Bronchial epithelial cell (primary cell): ENCODE data around the gene ADAMTSL3. TPM values are rescaled to one million over a fixed set of nuclear protein-coding genes. Genes with fewer than 3 reads are reported as not detected.

ENCODE experiments used
- DNase-seq: peaks from one replicate; pipeline ENCODE4 v3.0.0-alpha.2; 2010; ENCODE audit warnings: low read depth
- FAIRE-seq: peaks from 2 replicates; lab custom pipeline; 2011; peaks lifted over from hg19 to GRCh38; lab: Jason Lieb, UNC
- H3K27me3 ChIP-seq: 2 replicates; pipeline ENCODE4 v1.5.1; 2011; ENCODE audit warnings: low read length; ENCODE audit not compliant: control insufficient read depth, insufficient read depth
- H3K36me3 ChIP-seq: 2 replicates; pipeline ENCODE4 v1.5.1; 2011; ENCODE audit warnings: low read length; ENCODE audit not compliant: control insufficient read depth, insufficient read depth
- H3K4me3 ChIP-seq: 2 replicates; pipeline ENCODE4 v1.5.1; 2011; ENCODE audit warnings: mild to moderate bottlenecking, low read depth, low read length, control low read depth
- CTCF ChIP-seq: IDR thresholded peaks from 2 replicates; pipeline ENCODE4 v1.5.1; 2011; ENCODE audit warnings: mild to moderate bottlenecking, moderate library complexity, low read length, control low read depth, inconsistent platforms; ENCODE audit not compliant: insufficient read depth, severe bottlenecking
- total RNA-seq: library from RNA; depleted of rRNA; stranded (reverse); fragments of >200 nt; gene quantifications from 2 replicates; pipeline ENCODE4 v1.2.1, GENCODE V29; 2014

The ADAMTSL3 gene
- total RNA-seq, 1 donor from 2014 or later, result 0.79 TPM

GRCh38 chr15:83869341-83869740, 215.4 kb downstream of the ADAMTSL3 start:
- Histone ChIP-seq H3K36me3 (no peaks in the 10 kb centered on the region), H3K4me3 (no peak overlapping the region), H3K27me3 (no peaks in the 10 kb centered on the region)
- no peak for FAIRE-seq
- no peak for TF ChIP-seq CTCF
- DNase-seq, result no peak

- FAIRE-seq (peak; percentile 7), DNase-seq (peak; percentile 77)
- Histone ChIP-seq H3K4me3 (no peak overlapping the region), H3K36me3 (no peaks in the 10 kb centered on the region), H3K27me3 (no peaks in the 10 kb centered on the region)
- no peak for TF ChIP-seq CTCF
These were observed 218.1 kb downstream of the ADAMTSL3 start for GRCh38 chr15:83871808-83872559.

GRCh38 chr15:83873966-83874365, 220.0 kb downstream of the ADAMTSL3 start:
- no peak for DNase-seq
- no peak for FAIRE-seq
- no peak for TF ChIP-seq CTCF
- H3K4me3 ChIP-seq, result no peak overlapping the region
- no peaks in the 10 kb centered on the region for H3K27me3 ChIP-seq
- H3K36me3 ChIP-seq, result no peaks in the 10 kb centered on the region

GRCh38 chr15:83880529-83880928, 226.6 kb downstream of the ADAMTSL3 start:
- TF ChIP-seq CTCF, result no peak
- Histone ChIP-seq H3K4me3 (no peak overlapping the region), H3K27me3 (no peaks in the 10 kb centered on the region), H3K36me3 (no peaks in the 10 kb centered on the region)
- FAIRE-seq (no peak), DNase-seq (no peak)

- no peak overlapping the region for H3K4me3 ChIP-seq
- H3K27me3 ChIP-seq, result no peaks in the 10 kb centered on the region
- DNase-seq (no peak), FAIRE-seq (peak; percentile 47)
- TF ChIP-seq CTCF, result no peak
- no peaks in the 10 kb centered on the region for H3K36me3 ChIP-seq
These were observed 227.2 kb downstream of the ADAMTSL3 start for GRCh38 chr15:83881156-83881555.

GRCh38 chr15:83886321-83886720, 232.4 kb downstream of the ADAMTSL3 start:
- FAIRE-seq, result no peak
- no peak for TF ChIP-seq CTCF
- Histone ChIP-seq H3K27me3 (peaks cover 5% of the 10 kb centered on the region), H3K36me3 (no peaks in the 10 kb centered on the region), H3K4me3 (no peak overlapping the region)
- no peak for DNase-seq
